HCT116 (cell line): ENCODE results near the gene LAMTOR5. TPM values are rescaled to one million over a fixed set of nuclear protein-coding genes. Genes with fewer than 3 reads are reported as not detected.

Source experiments
- ATAC-seq: fragments of 200-7000 bp; cut with Tn5 transposase; 2 replicates; pipeline ENCODE4 v1.9.1; 2020; ENCODE audit warnings: mild to moderate bottlenecking, moderate library complexity
- BruUV-seq: library from RNA; stranded (reverse); fragments of 400-500 nt; replicated peaks from 2 replicates; lab custom pipeline; 2021; lab: Mats Ljungman, UMichigan
- CTCF ChIA-PET: fragments of 300-600 bp; sonication (Branson Sonifier 250); formaldehyde crosslinking; loops from one replicate; lab custom pipeline; 2021; ENCODE audit warnings: antibody characterized with exemption; lab: Charles Lee
- POLR2A ChIA-PET: fragments of 300-600, 350-600 bp; sonication (Branson Sonifier 250); formaldehyde crosslinking; loops from one replicate; lab custom pipeline; 2021; ENCODE audit warnings: antibody characterized with exemption; lab: Charles Lee
- RAD21 ChIA-PET, 2 experiments: fragments of 300-600 bp; sonication (Branson Sonifier 250); formaldehyde crosslinking; loops; one replicate each; lab custom pipeline; 2023; ENCODE audit warnings: low total read pairs in 2 of 2; ENCODE audit not compliant: uncharacterized antibody in 2 of 2, unreplicated experiment in 2 of 2, low non-redundant PET in 1 of 2; lab: Charles Lee
- DNase-seq: peaks from one replicate; pipeline ENCODE4 v3.0.0-alpha.2; 2010; ENCODE audit warnings: low read depth, low spot score
- H2AFZ ChIP-seq: fragments of 200-600 bp; shearing (Covaris generic), sonication (generic); 2 replicates; pipeline ENCODE4 v1.6.1; 2017; ENCODE audit warnings: low read depth, mixed run types, mixed read lengths, antibody characterized with exemption, low read length; ENCODE audit not compliant: poor library complexity, severe bottlenecking
- H3K27ac ChIP-seq: 2 replicates; pipeline ENCODE4 v1.5.1; 2012; ENCODE audit warnings: low read depth, low read length
- H3K27me3 ChIP-seq: fragments of 200-600 bp; sonication (generic); 2 replicates; pipeline ENCODE4 v1.6.1; 2016; ENCODE audit warnings: mixed run types, low read length, mixed read lengths; ENCODE audit not compliant: insufficient read depth
- H3K36me3 ChIP-seq, 2 experiments: fragments of 200-500 bp in 1 of 2; fragments of 200-600 bp in 1 of 2; sonication (Bioruptor generic) in 1 of 2; sonication (generic) in 1 of 2; 2 replicates each; pipeline versions ENCODE4 v1.5.1 to v1.6.1; 2014 to 2016; ENCODE audit warnings: low read length in 2 of 2, inconsistent platforms in 1 of 2, mixed read lengths in 1 of 2, mixed run types in 1 of 2; ENCODE audit not compliant: insufficient read depth in 2 of 2, control insufficient read depth in 1 of 2
- H3K4me1 ChIP-seq, 2 experiments: fragments of 200-600 bp in 1 of 2; sonication (generic) in 1 of 2; 2 replicates each; pipeline versions ENCODE4 v1.5.1 to v1.6.1; 2012 to 2017; ENCODE audit warnings: low read length in 2 of 2, inconsistent platforms in 1 of 2, mild to moderate bottlenecking in 1 of 2, mixed read lengths in 1 of 2, mixed run types in 1 of 2, moderate library complexity in 1 of 2; ENCODE audit not compliant: insufficient read depth in 2 of 2, control insufficient read depth in 1 of 2
- H3K4me2 ChIP-seq: fragments of 200-600 bp; sonication (generic); 2 replicates; pipeline ENCODE4 v1.6.1; 2017; ENCODE audit warnings: mixed run types, low read length, mixed read lengths
- H3K4me3 ChIP-seq, 2 experiments: fragments of 200-600 bp in 1 of 2; sonication (generic) in 1 of 2; replicated peaks in 1 of 2; 2 replicates each; pipeline ENCODE4 v1.5.1; 2011 to 2016; ENCODE audit warnings: low read length in 2 of 2, control low read depth in 1 of 2, low read depth in 1 of 2, mild to moderate bottlenecking in 1 of 2, mixed read lengths in 1 of 2, mixed run types in 1 of 2
- H3K79me2 ChIP-seq: fragments of 200-600 bp; sonication (generic); 2 replicates; pipeline ENCODE4 v1.6.1; 2017; ENCODE audit warnings: mild to moderate bottlenecking, mixed run types, low read length, moderate library complexity, mixed read lengths; ENCODE audit not compliant: insufficient read depth
- H3K9ac ChIP-seq: fragments of 200-600 bp; sonication (generic); 2 replicates; pipeline ENCODE4 v1.6.1; 2016; ENCODE audit warnings: low read length, mixed read lengths
- H3K9me2 ChIP-seq: fragments of 200-600 bp; sonication (generic), shearing (Covaris generic); 2 replicates; pipeline ENCODE4 v1.6.1; 2017; ENCODE audit warnings: mixed run types, mild to moderate bottlenecking, moderate library complexity; ENCODE audit not compliant: insufficient read depth
- H3K9me3 ChIP-seq, 2 experiments: fragments of 200-500 bp in 1 of 2; fragments of 200-600 bp in 1 of 2; sonication (Bioruptor generic) in 1 of 2; sonication (generic) in 1 of 2; 2 replicates each; pipeline ENCODE4 v1.6.1; 2014 to 2017; ENCODE audit warnings: low read length in 2 of 2, mixed read lengths in 2 of 2, inconsistent platforms in 1 of 2, low read depth in 1 of 2, mild to moderate bottlenecking in 1 of 2, mixed run types in 1 of 2, moderate library complexity in 1 of 2; ENCODE audit not compliant: control insufficient read depth in 1 of 2, insufficient read depth in 1 of 2
- H4K20me1 ChIP-seq: fragments of 200-600 bp; sonication (generic), shearing (Covaris generic); 2 replicates; pipeline ENCODE4 v1.6.1; 2017; ENCODE audit warnings: mixed run types, mild to moderate bottlenecking, moderate library complexity; ENCODE audit not compliant: insufficient read depth
- CBX3 ChIP-seq: IDR thresholded peaks from 2 replicates; pipeline ENCODE4 v1.6.1; 2012; ENCODE audit warnings: low read depth
- CEBPB ChIP-seq: IDR thresholded peaks from 2 replicates; pipeline ENCODE4 v1.6.1; 2012; ENCODE audit warnings: low read depth
- CTCF ChIP-seq, 3 experiments: fragments of 200-600 bp in 1 of 3; sonication (generic) in 1 of 3; IDR thresholded peaks in 2 of 3; conservative IDR thresholded peaks in 1 of 3; 2 replicates each; pipeline ENCODE4 v1.5.1; 2012 to 2017; ENCODE audit warnings: low read depth in 2 of 3, low read length in 2 of 3, antibody characterized with exemption in 1 of 3, borderline replicate concordance in 1 of 3, control low read depth in 1 of 3, mild to moderate bottlenecking in 1 of 3, mixed read lengths in 1 of 3, mixed run types in 1 of 3, moderate library complexity in 1 of 3; ENCODE audit not compliant: insufficient read depth in 1 of 3
- EGR1 ChIP-seq: IDR thresholded peaks from 2 replicates; pipeline ENCODE4 v1.6.1; 2012; ENCODE audit warnings: low read depth
- EZH2phosphoT487 ChIP-seq: fragments of 200-600 bp; IDR thresholded peaks from 2 replicates; pipeline ENCODE4 v1.6.1; 2018; ENCODE audit warnings: antibody characterized with exemption, borderline replicate concordance
- FOSL1 ChIP-seq: IDR thresholded peaks from 2 replicates; pipeline ENCODE4 v1.6.1; 2012; ENCODE audit warnings: low read depth
- JUND ChIP-seq: IDR thresholded peaks from 2 replicates; pipeline ENCODE4 v1.6.1; 2012
- POLR2AphosphoS5 ChIP-seq: IDR thresholded peaks from 2 replicates; pipeline ENCODE4 v1.6.1; 2011; ENCODE audit warnings: mild to moderate bottlenecking, low read depth, low read length, moderate library complexity
- RAD21 ChIP-seq: IDR thresholded peaks from 2 replicates; pipeline ENCODE4 v1.6.1; 2012; ENCODE audit warnings: low read depth, mild to moderate bottlenecking
- SIN3A ChIP-seq: IDR thresholded peaks from 2 replicates; pipeline ENCODE4 v1.6.1; 2012; ENCODE audit warnings: low read depth
- SP1 ChIP-seq: IDR thresholded peaks from 2 replicates; pipeline ENCODE4 v1.6.1; 2012; ENCODE audit warnings: low read depth
- SRF ChIP-seq: IDR thresholded peaks from 2 replicates; pipeline ENCODE4 v1.6.1; 2012; ENCODE audit warnings: low read depth
- TCF7L2 ChIP-seq: IDR thresholded peaks from 2 replicates; pipeline ENCODE4 v1.7.0; 2011; ENCODE audit warnings: borderline replicate concordance, inconsistent platforms; ENCODE audit not compliant: insufficient read depth, insufficient read length; ENCODE audit errors: extremely low read depth
- YY1 ChIP-seq: IDR thresholded peaks from 2 replicates; pipeline ENCODE4 v1.6.1; 2011; ENCODE audit warnings: low read length, low read depth, moderate library complexity, mild to moderate bottlenecking; ENCODE audit not compliant: insufficient replicate concordance; ENCODE audit errors: extremely low read depth
- ZFX ChIP-seq: fragments of 450-650 bp; IDR thresholded peaks from 2 replicates; pipeline ENCODE4 v1.6.1; 2017
- ZNF274 ChIP-seq: fragments of 200-500 bp; sonication (Bioruptor generic); IDR thresholded peaks from 2 replicates; pipeline ENCODE4 v1.6.1; 2014; ENCODE audit warnings: mild to moderate bottlenecking, low read depth, low read length, inconsistent platforms
- intact Hi-C: fragments of 100-400 bp; cut with micrococcal nuclease; formaldehyde crosslinking; loops from 2 replicates; pipeline ENCODE4 v1.10.0; 2022
- total RNA-seq: library from RNA; stranded (reverse); gene quantifications from one replicate; pipeline ENCODE4 v1.2.1, GENCODE V29; 2021; ENCODE audit not compliant: unreplicated experiment
- TF ChIP-seq, protein P1 (sequence below): IDR thresholded peaks from 2 replicates; pipeline ENCODE4 v1.6.1; 2011; ENCODE audit warnings: mild to moderate bottlenecking, low read length, moderate library complexity; ENCODE audit not compliant: insufficient replicate concordance; ENCODE audit errors: extremely low read depth
- TF ChIP-seq, protein P2 (sequence below): IDR thresholded peaks from 2 replicates; pipeline ENCODE4 v1.6.1; 2012; ENCODE audit warnings: low read depth
- TF ChIP-seq, protein P3 (sequence below): IDR thresholded peaks from 2 replicates; pipeline ENCODE4 v1.6.1; 2012

The LAMTOR5 gene
- total RNA-seq, 1 experiment from 2014 or later = 137 TPM

DNA sequence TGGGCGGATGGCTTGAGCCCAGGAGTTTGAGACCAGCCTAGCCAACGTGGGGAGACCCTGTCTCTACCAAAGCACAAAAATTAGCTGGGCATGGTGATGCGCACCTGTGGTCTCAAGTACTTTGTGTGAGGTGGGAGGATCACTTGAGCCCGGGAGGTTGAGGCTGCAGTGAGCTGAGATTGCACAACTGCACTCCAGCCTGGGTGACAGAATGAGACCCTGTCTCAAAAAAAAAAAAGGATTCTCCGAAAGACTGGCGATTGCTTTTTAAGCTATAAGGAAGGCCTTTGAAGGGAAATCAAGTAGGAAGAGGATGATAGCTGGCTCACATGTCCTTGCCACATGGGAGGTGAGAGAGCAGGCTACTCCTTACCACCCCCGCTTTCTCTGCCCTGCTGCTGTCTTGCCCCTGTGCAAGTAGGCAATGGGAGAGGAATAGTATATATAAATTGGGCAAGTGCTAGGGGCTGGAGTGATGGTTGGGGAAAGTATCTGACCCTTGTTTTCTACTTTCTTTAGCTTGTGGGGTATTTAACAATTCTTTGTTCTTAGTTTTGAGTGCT, 3.8 kb upstream of the LAMTOR5 start:
- Histone ChIP-seq H3K4me1 (peaks cover 4 to 9% of the 10 kb centered on the region in 2 experiments; a peak in 3 of 4 replicates), H3K27me3 (no peaks in the 10 kb centered on the region), H3K9ac (no peak overlapping the region), H3K9me3 (no peaks in the 10 kb centered on the region), H3K4me2 (no peak overlapping the region), H3K9me2 (no peaks in the 10 kb centered on the region), H3K79me2 (peaks cover 21% of the 10 kb centered on the region), H3K4me3 (no peak overlapping the region), H3K27ac (no peak overlapping the region), H2AFZ (no peak overlapping the region), H3K36me3 (no peaks in the 10 kb centered on the region; a peak in 1 of 4 replicates), H4K20me1 (no peaks in the 10 kb centered on the region)
- ChIA-PET CTCF (interaction anchor here (0.9 to 3.1 kb wide), 4 partner anchors 43 to 203 kb away, joined by 3 to 56 read pairs (median 14); no protein-coding TSS in a partner anchor), RAD21 (interaction anchor here (2.4 to 2.6 kb wide), 2 partner anchors 49 kb away, joined by 22 to 23 read pairs; no protein-coding TSS in a partner anchor), POLR2A (no interaction called here)
- ATAC-seq (no peak), DNase-seq (no peak)
- intact Hi-C loops = loop anchor here (5.0 kb wide), 1 partner anchor 206 kb away; no protein-coding TSS in a partner anchor
- BruUV-seq = no TSS peak
- TF ChIP-seq ZNF274 = no peak
- no peak for TF ChIP-seq SIN3A
- TF ChIP-seq TCF7L2 = no peak
- no peak for TF ChIP-seq POLR2AphosphoS5
- no peak for TF ChIP-seq CEBPB
- TF ChIP-seq SRF = no peak
- TF ChIP-seq RAD21 = no peak
- TF ChIP-seq, protein P1, sequence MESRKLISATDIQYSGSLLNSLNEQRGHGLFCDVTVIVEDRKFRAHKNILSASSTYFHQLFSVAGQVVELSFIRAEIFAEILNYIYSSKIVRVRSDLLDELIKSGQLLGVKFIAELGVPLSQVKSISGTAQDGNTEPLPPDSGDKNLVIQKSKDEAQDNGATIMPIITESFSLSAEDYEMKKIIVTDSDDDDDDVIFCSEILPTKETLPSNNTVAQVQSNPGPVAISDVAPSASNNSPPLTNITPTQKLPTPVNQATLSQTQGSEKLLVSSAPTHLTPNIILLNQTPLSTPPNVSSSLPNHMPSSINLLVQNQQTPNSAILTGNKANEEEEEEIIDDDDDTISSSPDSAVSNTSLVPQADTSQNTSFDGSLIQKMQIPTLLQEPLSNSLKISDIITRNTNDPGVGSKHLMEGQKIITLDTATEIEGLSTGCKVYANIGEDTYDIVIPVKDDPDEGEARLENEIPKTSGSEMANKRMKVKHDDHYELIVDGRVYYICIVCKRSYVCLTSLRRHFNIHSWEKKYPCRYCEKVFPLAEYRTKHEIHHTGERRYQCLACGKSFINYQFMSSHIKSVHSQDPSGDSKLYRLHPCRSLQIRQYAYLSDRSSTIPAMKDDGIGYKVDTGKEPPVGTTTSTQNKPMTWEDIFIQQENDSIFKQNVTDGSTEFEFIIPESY = no peak
- no peak for TF ChIP-seq EZH2phosphoT487
- no peak for TF ChIP-seq YY1
- TF ChIP-seq JUND = no peak
- no peak for TF ChIP-seq SP1
- TF ChIP-seq, protein P2, sequence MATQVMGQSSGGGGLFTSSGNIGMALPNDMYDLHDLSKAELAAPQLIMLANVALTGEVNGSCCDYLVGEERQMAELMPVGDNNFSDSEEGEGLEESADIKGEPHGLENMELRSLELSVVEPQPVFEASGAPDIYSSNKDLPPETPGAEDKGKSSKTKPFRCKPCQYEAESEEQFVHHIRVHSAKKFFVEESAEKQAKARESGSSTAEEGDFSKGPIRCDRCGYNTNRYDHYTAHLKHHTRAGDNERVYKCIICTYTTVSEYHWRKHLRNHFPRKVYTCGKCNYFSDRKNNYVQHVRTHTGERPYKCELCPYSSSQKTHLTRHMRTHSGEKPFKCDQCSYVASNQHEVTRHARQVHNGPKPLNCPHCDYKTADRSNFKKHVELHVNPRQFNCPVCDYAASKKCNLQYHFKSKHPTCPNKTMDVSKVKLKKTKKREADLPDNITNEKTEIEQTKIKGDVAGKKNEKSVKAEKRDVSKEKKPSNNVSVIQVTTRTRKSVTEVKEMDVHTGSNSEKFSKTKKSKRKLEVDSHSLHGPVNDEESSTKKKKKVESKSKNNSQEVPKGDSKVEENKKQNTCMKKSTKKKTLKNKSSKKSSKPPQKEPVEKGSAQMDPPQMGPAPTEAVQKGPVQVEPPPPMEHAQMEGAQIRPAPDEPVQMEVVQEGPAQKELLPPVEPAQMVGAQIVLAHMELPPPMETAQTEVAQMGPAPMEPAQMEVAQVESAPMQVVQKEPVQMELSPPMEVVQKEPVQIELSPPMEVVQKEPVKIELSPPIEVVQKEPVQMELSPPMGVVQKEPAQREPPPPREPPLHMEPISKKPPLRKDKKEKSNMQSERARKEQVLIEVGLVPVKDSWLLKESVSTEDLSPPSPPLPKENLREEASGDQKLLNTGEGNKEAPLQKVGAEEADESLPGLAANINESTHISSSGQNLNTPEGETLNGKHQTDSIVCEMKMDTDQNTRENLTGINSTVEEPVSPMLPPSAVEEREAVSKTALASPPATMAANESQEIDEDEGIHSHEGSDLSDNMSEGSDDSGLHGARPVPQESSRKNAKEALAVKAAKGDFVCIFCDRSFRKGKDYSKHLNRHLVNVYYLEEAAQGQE = no peak
- TF ChIP-seq EGR1 = no peak
- TF ChIP-seq CBX3 = no peak
- TF ChIP-seq, protein P3, sequence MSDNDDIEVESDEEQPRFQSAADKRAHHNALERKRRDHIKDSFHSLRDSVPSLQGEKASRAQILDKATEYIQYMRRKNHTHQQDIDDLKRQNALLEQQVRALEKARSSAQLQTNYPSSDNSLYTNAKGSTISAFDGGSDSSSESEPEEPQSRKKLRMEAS = no peak
- no peak for TF ChIP-seq CTCF (IDR thresholded peaks at IDR 0.05 in 2 of 3, conservative IDR thresholded peaks at IDR 0.05 in 1 of 3; ENCODE audit: borderline replicate concordance in 1 of 3, insufficient read depth in 1 of 3, low read depth in 2 of 3, low read length in 2 of 3)
- no peak for TF ChIP-seq FOSL1
- no peak for TF ChIP-seq ZFX
